ENCODE results near the gene CEP43.

Gene CEP43

DNA sequence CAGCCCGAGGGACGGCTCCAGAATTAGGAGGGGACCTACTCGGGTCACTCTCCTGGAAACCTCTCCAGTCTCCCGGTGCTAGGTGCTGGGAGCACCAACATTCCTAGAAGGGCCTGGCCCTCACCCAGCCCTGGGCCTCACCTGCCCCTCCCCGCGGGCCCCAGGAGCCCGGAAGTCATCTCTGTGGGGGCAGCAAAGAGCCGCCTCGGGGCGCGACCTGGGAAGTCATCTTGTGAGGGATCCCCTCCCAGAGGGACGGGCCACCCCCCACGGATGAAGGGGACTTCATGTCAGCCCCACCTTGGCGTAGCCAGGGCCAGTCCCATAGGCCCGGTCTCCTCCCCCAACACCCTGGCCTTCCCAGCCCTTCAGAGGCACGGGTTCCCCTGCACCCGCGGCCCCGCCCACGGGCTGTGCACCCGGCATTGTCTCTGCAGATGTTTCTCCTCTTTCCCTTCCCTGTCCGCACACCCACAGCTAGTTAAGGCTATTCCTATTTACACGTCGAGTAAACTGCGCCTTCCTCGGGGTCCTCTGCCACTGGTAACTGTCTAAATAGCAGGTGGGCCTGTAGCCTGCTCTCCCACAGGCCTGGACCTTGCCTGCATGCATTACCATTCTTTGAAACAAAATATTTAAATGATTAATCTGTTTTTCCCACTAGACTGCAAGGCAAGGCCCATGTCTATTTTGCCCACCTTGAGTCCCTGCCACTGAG lies 42.0 kb upstream of the CEP43 start:
- H3K4me3 ChIP-seq (ENCODE audit: low read depth, low read length) = peak overlapping the region; percentile 83
- TF ChIP-seq, protein P1, sequence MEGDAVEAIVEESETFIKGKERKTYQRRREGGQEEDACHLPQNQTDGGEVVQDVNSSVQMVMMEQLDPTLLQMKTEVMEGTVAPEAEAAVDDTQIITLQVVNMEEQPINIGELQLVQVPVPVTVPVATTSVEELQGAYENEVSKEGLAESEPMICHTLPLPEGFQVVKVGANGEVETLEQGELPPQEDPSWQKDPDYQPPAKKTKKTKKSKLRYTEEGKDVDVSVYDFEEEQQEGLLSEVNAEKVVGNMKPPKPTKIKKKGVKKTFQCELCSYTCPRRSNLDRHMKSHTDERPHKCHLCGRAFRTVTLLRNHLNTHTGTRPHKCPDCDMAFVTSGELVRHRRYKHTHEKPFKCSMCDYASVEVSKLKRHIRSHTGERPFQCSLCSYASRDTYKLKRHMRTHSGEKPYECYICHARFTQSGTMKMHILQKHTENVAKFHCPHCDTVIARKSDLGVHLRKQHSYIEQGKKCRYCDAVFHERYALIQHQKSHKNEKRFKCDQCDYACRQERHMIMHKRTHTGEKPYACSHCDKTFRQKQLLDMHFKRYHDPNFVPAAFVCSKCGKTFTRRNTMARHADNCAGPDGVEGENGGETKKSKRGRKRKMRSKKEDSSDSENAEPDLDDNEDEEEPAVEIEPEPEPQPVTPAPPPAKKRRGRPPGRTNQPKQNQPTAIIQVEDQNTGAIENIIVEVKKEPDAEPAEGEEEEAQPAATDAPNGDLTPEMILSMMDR (conservative IDR thresholded peaks at IDR 0.05; ENCODE audit: low read depth, low read length) = peak; percentile 5
- peak; percentile 22 for DNase-seq (ENCODE audit: low read depth)

- DNase-seq (ENCODE audit: low read depth) = no peak
- TF ChIP-seq, protein P1 (conservative IDR thresholded peaks at IDR 0.05; ENCODE audit: low read depth, low read length) = no peak
These were observed 41.5 kb upstream of the CEP43 start for GRCh38 chr6:166957805-166958076.

DNA sequence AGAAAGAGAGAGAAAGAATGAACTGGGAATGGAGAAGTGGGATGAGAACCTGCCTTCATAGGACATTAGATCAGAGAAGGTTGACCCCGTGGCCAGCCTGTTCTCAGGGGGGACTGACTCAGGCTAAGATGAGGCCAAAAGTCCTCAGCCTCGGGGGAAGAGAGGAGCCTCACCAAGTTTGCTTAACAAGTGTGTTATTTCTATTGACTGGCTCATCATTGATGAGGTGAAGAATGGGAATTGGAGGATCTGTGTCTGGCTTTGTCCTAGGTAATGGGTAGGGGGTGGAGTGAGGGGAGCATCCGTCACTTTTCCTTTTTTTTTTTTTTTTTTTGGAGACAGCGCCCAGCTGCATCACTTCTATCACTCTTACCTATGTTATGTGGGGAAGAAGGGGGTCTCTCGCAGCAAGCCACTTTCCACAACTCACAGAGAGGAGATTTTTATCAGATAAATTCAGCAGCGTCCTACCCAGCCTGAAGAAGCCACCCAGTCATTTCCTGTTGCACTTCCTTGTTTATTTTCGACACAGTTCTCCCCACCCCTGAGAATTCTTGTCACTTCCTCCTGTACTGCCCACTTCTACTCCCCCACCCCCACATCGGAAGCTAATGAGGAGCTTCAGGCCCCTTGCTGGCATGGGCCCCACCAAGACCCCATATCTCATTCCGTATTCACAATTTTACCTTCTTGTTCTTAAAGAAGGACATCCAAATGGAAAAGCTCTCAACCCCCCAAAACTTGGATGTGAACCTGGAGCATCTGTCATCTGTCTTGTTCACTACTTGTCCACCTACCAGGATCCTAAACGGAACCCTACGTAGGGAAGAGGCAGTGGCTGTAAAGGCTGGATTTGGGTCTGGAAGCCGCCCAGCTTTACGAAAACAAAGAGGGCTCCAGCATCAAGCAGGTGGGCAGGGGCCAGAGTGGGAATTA lies 40.0 kb upstream of the CEP43 start:
- no peak overlapping the region for H3K4me3 ChIP-seq (ENCODE audit: low read depth, low read length)
- TF ChIP-seq, protein P1 (conservative IDR thresholded peaks at IDR 0.05; ENCODE audit: low read depth, low read length) = no peak
- DNase-seq (ENCODE audit: low read depth) = no peak

More at GRCh38 chr6:166957805-166958076, 41.5 kb upstream of the CEP43 start:
- no peak overlapping the region for H3K4me3 ChIP-seq (ENCODE audit: low read depth, low read length)

DNA sequence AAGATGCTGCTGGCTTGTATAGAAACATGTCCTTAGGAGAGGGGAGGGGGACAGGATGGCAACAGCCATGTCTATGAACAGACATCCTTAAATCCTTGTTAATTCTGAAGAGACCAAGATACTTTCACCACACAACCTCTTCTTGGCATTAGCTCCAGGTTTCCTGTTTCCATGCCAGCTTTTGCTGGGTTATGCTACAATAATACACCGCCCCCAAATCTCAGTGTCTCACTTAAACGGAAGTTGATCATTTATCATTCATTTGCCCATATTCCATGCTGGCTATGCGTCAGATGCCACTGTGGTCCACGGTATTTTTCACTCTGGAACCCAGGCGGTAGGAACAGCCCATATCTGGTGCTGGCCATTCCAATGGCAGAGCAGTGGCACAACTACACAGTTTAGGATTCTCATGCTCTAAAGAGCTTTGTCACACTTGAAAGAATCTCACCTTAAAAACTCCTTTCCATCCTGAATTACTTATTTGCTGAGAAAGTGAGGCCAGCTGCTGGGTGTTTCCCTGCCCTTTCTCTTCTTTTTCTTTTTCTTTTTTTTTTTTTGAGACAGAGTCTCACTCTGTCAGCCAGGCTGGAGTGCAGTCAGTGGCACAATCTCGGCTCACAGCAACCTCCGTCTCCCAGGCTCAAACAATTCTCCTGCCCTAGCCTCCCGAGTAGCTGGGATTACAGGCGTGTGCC lies 39.1 kb upstream of the CEP43 start:
- no peak for DNase-seq (ENCODE audit: low read depth)
- no peak overlapping the region for H3K4me3 ChIP-seq (ENCODE audit: low read depth, low read length)

DNA sequence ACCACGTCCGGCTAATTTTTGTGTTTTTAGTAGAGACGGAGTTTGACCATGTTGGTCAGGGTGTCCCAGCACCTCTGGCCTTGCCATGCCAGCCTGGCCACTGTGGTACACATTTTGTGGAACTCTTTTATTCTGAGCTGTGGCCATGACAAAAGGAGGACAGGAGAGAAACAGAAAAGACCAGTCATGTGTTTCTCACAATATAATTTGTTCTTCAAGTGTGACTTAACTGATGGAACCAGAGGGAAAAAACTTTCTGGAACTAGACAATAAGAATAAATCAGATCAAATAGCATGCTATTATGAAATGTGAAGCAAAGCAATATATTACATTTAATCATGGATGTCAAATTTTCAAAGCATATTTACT lies 38.6 kb upstream of the CEP43 start:
- no peak overlapping the region for H3K4me3 ChIP-seq (ENCODE audit: low read depth, low read length)
- TF ChIP-seq, protein P1 (conservative IDR thresholded peaks at IDR 0.05; ENCODE audit: low read depth, low read length) = no peak

More for the DNA sequence above, 39.1 kb upstream of the CEP43 start:
- TF ChIP-seq, protein P1 (conservative IDR thresholded peaks at IDR 0.05; ENCODE audit: low read depth, low read length) = no peak

DNA sequence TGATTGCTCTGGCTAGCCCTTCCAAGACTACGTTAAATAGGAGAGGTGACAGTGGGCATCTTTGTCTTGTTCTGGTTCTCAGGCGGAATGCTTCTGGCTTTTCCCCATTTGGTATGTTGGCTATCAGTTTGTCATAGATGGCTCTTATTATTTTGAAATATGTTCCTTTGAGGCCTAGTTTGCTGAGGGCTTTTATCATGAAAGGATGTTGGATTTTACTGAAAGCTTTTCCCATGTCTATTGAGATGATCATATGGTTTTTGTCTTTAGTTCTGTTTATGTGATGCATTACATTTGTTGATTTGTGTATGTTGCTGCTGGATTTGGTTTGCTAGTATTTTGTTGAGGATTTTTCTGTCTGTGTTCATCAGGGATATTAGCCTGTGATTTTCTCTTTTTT lies 32.9 kb upstream of the CEP43 start:
- TF ChIP-seq, protein P1 (conservative IDR thresholded peaks at IDR 0.05; ENCODE audit: low read depth, low read length) = no peak
- H3K4me3 ChIP-seq (ENCODE audit: low read depth, low read length) = no peak overlapping the region
- no peak for DNase-seq (ENCODE audit: low read depth)

More for the DNA sequence above, 38.6 kb upstream of the CEP43 start:
- no peak for DNase-seq (ENCODE audit: low read depth)
